ENCODE data around the gene NR1H2. TPM values are rescaled to one million over a fixed set of nuclear protein-coding genes. Genes with fewer than 3 reads are reported as not detected.

The NR1H2 gene
- total RNA-seq, 1 donor from 2014 or later = 29.1 TPM

DNA sequence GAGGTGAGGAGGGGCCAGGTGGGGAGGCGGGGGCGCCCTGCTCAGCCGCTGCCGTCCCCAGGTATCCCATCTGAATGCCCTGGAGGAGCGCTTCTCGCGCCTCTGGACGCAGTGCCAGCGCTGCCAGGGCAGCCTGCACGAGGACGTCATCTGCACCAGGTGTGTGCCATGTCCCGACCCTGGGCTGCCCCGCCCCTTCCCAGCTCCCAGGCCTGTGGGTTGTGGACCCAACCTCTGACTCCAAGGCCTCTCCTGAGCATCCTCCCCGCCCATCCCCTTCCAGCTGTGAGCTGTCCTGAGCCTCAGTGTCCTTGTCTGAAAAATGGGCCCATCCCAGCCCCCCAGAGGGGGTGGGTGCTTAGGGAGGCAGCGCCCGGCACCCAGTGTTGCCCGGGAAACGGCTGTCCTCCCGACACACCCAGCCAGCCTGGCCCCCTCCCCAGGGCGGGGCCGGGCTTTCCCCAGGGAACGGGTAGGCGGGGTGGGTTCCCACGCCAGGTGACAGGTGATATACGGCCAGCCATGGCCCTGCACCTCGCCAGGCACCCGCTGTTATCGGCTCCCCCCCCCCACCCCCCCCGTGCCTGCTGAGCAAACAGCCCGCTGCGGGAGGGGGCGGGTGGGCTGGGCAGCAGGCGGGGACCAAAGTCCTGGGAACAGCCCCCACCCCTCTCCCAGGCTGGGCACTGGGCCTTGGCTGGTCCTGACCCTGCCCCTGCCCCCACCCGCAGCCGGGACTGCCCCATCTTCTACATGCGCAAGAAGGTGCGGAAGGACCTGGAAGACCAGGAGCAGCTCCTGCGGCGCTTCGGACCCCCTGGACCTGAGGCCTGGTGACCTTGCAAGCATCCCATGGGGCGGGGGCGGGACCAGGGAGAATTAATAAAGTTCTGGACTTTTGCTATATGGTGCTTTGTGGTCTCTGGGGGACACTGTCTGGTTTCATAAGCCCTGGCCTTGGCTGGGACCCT is 41.1 kb downstream of the NR1H2 start:
- Mint-ChIP-seq H3K27ac (no peak overlapping the region), H3K9me3 (ENCODE audit: low read depth) (no peaks in the 10 kb centered on the region), H3K36me3 (ENCODE audit: insufficient read depth) (no peaks in the 10 kb centered on the region), H3K4me1 (ENCODE audit: low read depth) (peaks cover 9% of the 10 kb centered on the region), H3K27me3 (peaks cover 26% of the 10 kb centered on the region), H3K4me3 (ENCODE audit: low read depth) (no peak overlapping the region)
- no peak for TF ChIP-seq CTCF (IDR thresholded peaks at IDR 0.05; ENCODE audit: unreplicated experiment)
- no peak for DNase-seq (ENCODE audit: low spot score, unreplicated experiment)

GRCh38 chr19:50418176-50419021 is 42.1 kb downstream of the NR1H2 start, which contains the start of gene SPIB:
Gene SPIB, plus strand, starts transcription at chr19:50418938. Its CDS starts 25 bp downstream, at chr19:50418963.
- DNase-seq (ENCODE audit: low spot score, unreplicated experiment) = no peak
- TF ChIP-seq CTCF (IDR thresholded peaks at IDR 0.05; ENCODE audit: unreplicated experiment) = no peak

DNA sequence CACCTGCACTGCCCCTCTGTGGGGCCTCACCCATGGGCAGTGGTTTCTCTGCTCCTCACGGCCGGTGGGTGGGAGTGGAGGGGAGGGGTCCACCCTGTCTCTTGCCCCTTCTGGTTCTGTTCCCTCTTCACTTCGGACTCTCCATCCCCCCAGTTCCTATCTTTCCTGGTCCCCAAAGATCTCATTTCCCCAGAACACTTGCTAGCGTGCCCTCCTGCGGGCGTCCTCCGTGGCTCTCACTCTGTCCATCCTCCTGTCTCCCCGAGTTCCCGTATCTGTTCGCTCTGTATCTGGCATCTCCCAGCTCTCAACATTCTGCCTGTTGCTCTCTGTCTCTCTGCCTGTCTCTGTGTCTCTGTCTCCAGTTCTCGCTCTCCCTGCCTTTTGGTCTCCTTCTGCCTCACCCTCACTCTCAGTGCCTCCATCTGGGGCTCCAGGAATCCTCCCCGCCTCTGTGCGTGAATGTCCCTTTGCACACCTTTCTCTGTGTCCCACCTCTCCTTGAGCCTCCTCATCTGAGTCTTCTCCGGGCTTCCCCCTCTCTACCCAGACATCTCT is 42.8 kb downstream of the NR1H2 start:
- peak overlapping the region; percentile 35 for H3K4me3 Mint-ChIP-seq (ENCODE audit: low read depth)
- no peaks in the 10 kb centered on the region for H3K36me3 Mint-ChIP-seq (ENCODE audit: insufficient read depth)
- peaks cover 9% of the 10 kb centered on the region for H3K4me1 Mint-ChIP-seq (ENCODE audit: low read depth)
- H3K27me3 Mint-ChIP-seq = peaks cover 26% of the 10 kb centered on the region
- TF ChIP-seq CTCF (IDR thresholded peaks at IDR 0.05; ENCODE audit: unreplicated experiment) = no peak
- H3K9me3 Mint-ChIP-seq (ENCODE audit: low read depth) = no peaks in the 10 kb centered on the region
- DNase-seq (ENCODE audit: low spot score, unreplicated experiment) = no peak
- no peak overlapping the region for H3K27ac Mint-ChIP-seq

More at GRCh38 chr19:50418176-50419021, 42.1 kb downstream of the NR1H2 start, which contains the start of gene SPIB:
- Mint-ChIP-seq H3K27me3 (peaks cover 26% of the 10 kb centered on the region), H3K4me1 (ENCODE audit: low read depth) (peaks cover 9% of the 10 kb centered on the region), H3K27ac (no peak within 1 kb of the TSS), H3K9me3 (ENCODE audit: low read depth) (no peaks in the 10 kb centered on the region), H3K36me3 (ENCODE audit: insufficient read depth) (no peaks in the 10 kb centered on the region), H3K4me3 (ENCODE audit: low read depth) (peak within 1 kb of the TSS; percentile 35)

- H3K4me1 Mint-ChIP-seq (ENCODE audit: low read depth) = peaks cover 9% of the 10 kb centered on the region
- H3K9me3 Mint-ChIP-seq (ENCODE audit: low read depth) = no peaks in the 10 kb centered on the region
- no peak overlapping the region for H3K27ac Mint-ChIP-seq
- peaks cover 26% of the 10 kb centered on the region for H3K27me3 Mint-ChIP-seq
- no peak overlapping the region for H3K4me3 Mint-ChIP-seq (ENCODE audit: low read depth)
- H3K36me3 Mint-ChIP-seq (ENCODE audit: insufficient read depth) = no peaks in the 10 kb centered on the region
- no peak for DNase-seq (ENCODE audit: low spot score, unreplicated experiment)
- no peak for TF ChIP-seq CTCF (IDR thresholded peaks at IDR 0.05; ENCODE audit: unreplicated experiment)
Observed at GRCh38 chr19:50419580-50420035, 43.4 kb downstream of the NR1H2 start.

DNA sequence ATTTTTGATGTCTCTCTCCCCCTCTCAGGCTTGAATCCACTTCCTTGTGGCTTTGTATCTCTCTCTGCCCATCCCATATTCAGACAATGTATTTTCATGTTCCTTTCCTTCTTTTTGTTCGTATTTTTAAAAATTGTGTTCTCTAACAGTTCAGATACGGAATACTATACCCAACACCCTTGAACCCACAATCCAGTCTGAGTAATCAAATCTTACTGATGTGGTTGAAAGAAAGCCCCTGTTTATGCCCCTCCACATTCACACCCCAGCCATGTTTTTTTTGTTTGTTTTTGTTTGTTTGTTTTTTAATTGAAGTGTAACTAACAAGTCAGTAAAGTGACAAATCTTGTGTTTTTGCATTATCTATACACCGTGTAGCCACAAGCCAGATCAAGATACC is 43.9 kb downstream of the NR1H2 start:
- no peak overlapping the region for H3K4me3 Mint-ChIP-seq (ENCODE audit: low read depth)
- H3K27me3 Mint-ChIP-seq = peaks cover 26% of the 10 kb centered on the region
- H3K27ac Mint-ChIP-seq = no peak overlapping the region

More for the DNA sequence above, 43.9 kb downstream of the NR1H2 start:
- Mint-ChIP-seq H3K4me1 (ENCODE audit: low read depth) (peaks cover 9% of the 10 kb centered on the region), H3K36me3 (ENCODE audit: insufficient read depth) (no peaks in the 10 kb centered on the region), H3K9me3 (ENCODE audit: low read depth) (no peaks in the 10 kb centered on the region)
- DNase-seq (ENCODE audit: low spot score, unreplicated experiment) = no peak
- no peak for TF ChIP-seq CTCF (IDR thresholded peaks at IDR 0.05; ENCODE audit: unreplicated experiment)
